GM12874 (cell line): ENCODE data around the gene CDCA7L.

Experiments
- CTCF ChIP-seq: IDR thresholded peaks from 2 replicates; pipeline ENCODE4 v1.5.1; 2011; ENCODE audit warnings: low read depth, mild to moderate bottlenecking, control low read depth, low read length, moderate library complexity; ENCODE audit not compliant: insufficient read depth

CDCA7L gene

GRCh38 chr7:21916176-21916575 lies 29.5 kb downstream of the CDCA7L start:
- no peak for TF ChIP-seq CTCF

GRCh38 chr7:21915140-21915539 lies 30.6 kb downstream of the CDCA7L start:
- TF ChIP-seq CTCF = no peak

GRCh38 chr7:21914671-21915070 lies 31.0 kb downstream of the CDCA7L start:
- no peak for TF ChIP-seq CTCF

GRCh38 chr7:21912931-21913780 lies 32.5 kb downstream of the CDCA7L start:
- no peak for TF ChIP-seq CTCF

- TF ChIP-seq CTCF = no peak
These were observed 33.4 kb downstream of the CDCA7L start for GRCh38 chr7:21912305-21912704.

- no peak for TF ChIP-seq CTCF
These were observed 34.3 kb downstream of the CDCA7L start for GRCh38 chr7:21911341-21911875.

GRCh38 chr7:21910253-21910652 lies 35.4 kb downstream of the CDCA7L start:
- no peak for TF ChIP-seq CTCF
